Measurements from ENCODE around the gene PANK1. TPM values are rescaled to one million over a fixed set of nuclear protein-coding genes. Genes with fewer than 3 reads are reported as not detected.
A peak's percentile ranks its signal among the peaks of the same experiment; 100 is the strongest.

The PANK1 gene
- total RNA-seq, 1 donor from 2014 or later = 38.0 TPM

DNA sequence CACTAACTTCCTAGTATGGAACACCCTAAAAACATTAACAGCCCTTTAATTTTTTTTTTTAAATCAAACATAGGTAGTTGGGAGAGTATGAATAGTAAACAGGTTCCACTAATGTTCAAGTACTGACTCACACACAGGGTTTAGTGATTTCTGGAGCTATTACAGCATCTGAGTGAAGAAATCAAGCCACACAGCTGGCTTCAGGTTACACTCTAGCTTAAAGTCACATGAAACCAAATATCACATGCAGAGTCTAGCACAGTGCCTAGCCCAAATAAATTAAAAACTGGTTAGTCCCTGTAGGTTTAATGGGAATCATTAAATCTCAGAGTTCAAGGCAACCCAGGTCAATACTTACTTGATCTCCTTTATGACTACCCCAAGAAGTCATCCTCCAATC is 11.6 kb downstream of the PANK1 start:
- H3K27me3 Mint-ChIP-seq (ENCODE audit: insufficient read depth, low read depth) = no peaks in the 10 kb centered on the region
- no peak overlapping the region for H3K27ac Mint-ChIP-seq
- no peak overlapping the region for H3K4me3 Mint-ChIP-seq
- Histone ChIP-seq H3K4me2 (no peak overlapping the region), H3K36me3 (peaks cover 2% of the 10 kb centered on the region), H3K27me3 (no peaks in the 10 kb centered on the region), H4K20me1 (ENCODE audit: low read depth) (peaks cover 29% of the 10 kb centered on the region), H3F3A (ENCODE audit: low read depth) (no peaks in the 10 kb centered on the region), H3K4me3 (no peak overlapping the region), H2AFZ (replicated peaks) (no peak overlapping the region), H3K79me2 (ENCODE audit: low read depth) (peaks cover 100% of the 10 kb centered on the region), H3K4me1 (no peaks in the 10 kb centered on the region), H3K27ac (no peak overlapping the region), H3K9me3 (ENCODE audit: low read depth) (no peaks in the 10 kb centered on the region), H3K9ac (no peak overlapping the region)
- TF ChIP-seq EZH2phosphoT487 (IDR thresholded peaks at IDR 0.05) = no peak
- TF ChIP-seq, protein P1, sequence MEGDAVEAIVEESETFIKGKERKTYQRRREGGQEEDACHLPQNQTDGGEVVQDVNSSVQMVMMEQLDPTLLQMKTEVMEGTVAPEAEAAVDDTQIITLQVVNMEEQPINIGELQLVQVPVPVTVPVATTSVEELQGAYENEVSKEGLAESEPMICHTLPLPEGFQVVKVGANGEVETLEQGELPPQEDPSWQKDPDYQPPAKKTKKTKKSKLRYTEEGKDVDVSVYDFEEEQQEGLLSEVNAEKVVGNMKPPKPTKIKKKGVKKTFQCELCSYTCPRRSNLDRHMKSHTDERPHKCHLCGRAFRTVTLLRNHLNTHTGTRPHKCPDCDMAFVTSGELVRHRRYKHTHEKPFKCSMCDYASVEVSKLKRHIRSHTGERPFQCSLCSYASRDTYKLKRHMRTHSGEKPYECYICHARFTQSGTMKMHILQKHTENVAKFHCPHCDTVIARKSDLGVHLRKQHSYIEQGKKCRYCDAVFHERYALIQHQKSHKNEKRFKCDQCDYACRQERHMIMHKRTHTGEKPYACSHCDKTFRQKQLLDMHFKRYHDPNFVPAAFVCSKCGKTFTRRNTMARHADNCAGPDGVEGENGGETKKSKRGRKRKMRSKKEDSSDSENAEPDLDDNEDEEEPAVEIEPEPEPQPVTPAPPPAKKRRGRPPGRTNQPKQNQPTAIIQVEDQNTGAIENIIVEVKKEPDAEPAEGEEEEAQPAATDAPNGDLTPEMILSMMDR (IDR thresholded peaks at IDR 0.05) = no peak
- TF ChIP-seq EZH2 (IDR thresholded peaks at IDR 0.05) = no peak
- no peaks in the 10 kb centered on the region for H3K9me3 Mint-ChIP-seq
- H3K4me1 Mint-ChIP-seq = no peaks in the 10 kb centered on the region
- H3K36me3 Mint-ChIP-seq = peaks cover 24% of the 10 kb centered on the region
- no peak for DNase-seq (ENCODE audit: low spot score)

DNA sequence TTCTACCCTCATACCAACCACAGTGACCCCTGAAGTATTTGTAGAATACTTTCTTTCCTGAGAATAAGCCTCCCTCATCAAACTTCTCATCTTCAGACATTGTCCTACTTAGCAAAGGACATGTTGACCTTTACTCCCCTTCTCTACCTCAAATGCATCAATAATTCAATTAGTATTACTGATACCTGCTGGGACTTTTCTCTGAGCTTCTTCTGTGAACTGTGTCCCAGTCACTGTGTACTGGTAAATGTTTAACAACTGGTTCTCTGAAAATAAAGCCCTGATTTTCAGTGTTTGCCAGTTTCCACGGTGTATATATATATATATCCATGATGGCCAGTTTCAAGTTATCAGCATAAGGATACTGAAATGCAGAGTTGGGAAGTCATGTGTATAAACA is 12.2 kb downstream of the PANK1 start:
- Histone ChIP-seq H3K4me2 (no peak overlapping the region), H3F3A (ENCODE audit: low read depth) (no peaks in the 10 kb centered on the region), H2AFZ (replicated peaks) (no peak overlapping the region), H3K9ac (no peak overlapping the region), H3K4me3 (no peak overlapping the region), H3K9me3 (ENCODE audit: low read depth) (no peaks in the 10 kb centered on the region), H3K4me1 (no peaks in the 10 kb centered on the region), H3K27ac (peak overlapping the region; percentile 20), H4K20me1 (ENCODE audit: low read depth) (peaks cover 35% of the 10 kb centered on the region), H3K79me2 (ENCODE audit: low read depth) (peaks cover 100% of the 10 kb centered on the region), H3K27me3 (no peaks in the 10 kb centered on the region), H3K36me3 (peaks cover under 1% of the 10 kb centered on the region)
- H3K9me3 Mint-ChIP-seq = no peaks in the 10 kb centered on the region
- H3K27me3 Mint-ChIP-seq (ENCODE audit: insufficient read depth, low read depth) = no peaks in the 10 kb centered on the region
- no peaks in the 10 kb centered on the region for H3K4me1 Mint-ChIP-seq
- H3K4me3 Mint-ChIP-seq = no peak overlapping the region
- no peak for DNase-seq (ENCODE audit: low spot score)
- no peak overlapping the region for H3K27ac Mint-ChIP-seq
- peaks cover 25% of the 10 kb centered on the region for H3K36me3 Mint-ChIP-seq
- no peak for TF ChIP-seq EZH2phosphoT487 (IDR thresholded peaks at IDR 0.05)
- no peak for TF ChIP-seq EZH2 (IDR thresholded peaks at IDR 0.05)
- TF ChIP-seq, protein P1 (IDR thresholded peaks at IDR 0.05) = no peak

DNA sequence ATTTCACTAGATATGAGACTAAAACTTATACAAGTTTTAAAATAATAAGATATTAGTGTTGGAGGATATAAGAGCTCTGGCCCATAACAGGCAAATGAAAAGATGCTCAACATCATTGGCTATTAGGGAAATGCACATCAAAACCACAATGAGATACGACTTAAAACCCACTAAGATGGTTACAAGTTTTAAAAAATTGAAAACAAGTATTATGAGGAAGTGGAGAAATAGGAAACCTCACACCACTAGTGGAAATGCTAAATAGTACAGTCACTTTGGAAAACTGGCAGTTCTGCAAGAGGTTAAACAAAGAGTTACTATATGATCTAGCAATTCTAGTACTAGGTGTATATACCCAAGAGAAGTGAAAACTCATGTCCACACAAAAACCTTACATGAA is 17.2 kb downstream of the PANK1 start:
- H3K4me3 Mint-ChIP-seq = no peak overlapping the region
- no peak overlapping the region for H3K27ac ChIP-seq
- no peak for TF ChIP-seq EZH2 (IDR thresholded peaks at IDR 0.05)
- TF ChIP-seq, protein P1 (IDR thresholded peaks at IDR 0.05) = no peak
- no peak for TF ChIP-seq EZH2phosphoT487 (IDR thresholded peaks at IDR 0.05)
- H3K27me3 Mint-ChIP-seq (ENCODE audit: insufficient read depth, low read depth) = peaks cover 8% of the 10 kb centered on the region
- H2AFZ ChIP-seq (replicated peaks) = no peak overlapping the region
- peaks cover 7% of the 10 kb centered on the region for H3K9me3 Mint-ChIP-seq
- no peaks in the 10 kb centered on the region for H3K9me3 ChIP-seq (ENCODE audit: low read depth)
- DNase-seq (ENCODE audit: low spot score) = no peak
- no peak overlapping the region for H3K27ac Mint-ChIP-seq
- H3K79me2 ChIP-seq (ENCODE audit: low read depth) = peaks cover 100% of the 10 kb centered on the region
- no peak overlapping the region for H3K4me3 ChIP-seq
- no peaks in the 10 kb centered on the region for H3K36me3 ChIP-seq
- peaks cover 5% of the 10 kb centered on the region for H3K4me1 Mint-ChIP-seq
- no peaks in the 10 kb centered on the region for H3F3A ChIP-seq (ENCODE audit: low read depth)
- no peak overlapping the region for H3K9ac ChIP-seq
- H3K4me2 ChIP-seq = no peak overlapping the region
- H4K20me1 ChIP-seq (ENCODE audit: low read depth) = peaks cover 48% of the 10 kb centered on the region
- peaks cover 13% of the 10 kb centered on the region for H3K4me1 ChIP-seq
- no peaks in the 10 kb centered on the region for H3K27me3 ChIP-seq
- H3K36me3 Mint-ChIP-seq = peaks cover 23% of the 10 kb centered on the region
